ENCODE data around the gene NMT2. TPM values are rescaled to one million over a fixed set of nuclear protein-coding genes. Genes with fewer than 3 reads are reported as not detected.

The NMT2 gene
- total and polyA plus RNA-seq, 2 of the 4 experiments (the other 2 are of a cell fraction) = 18.7 to 41.0 TPM

DNA sequence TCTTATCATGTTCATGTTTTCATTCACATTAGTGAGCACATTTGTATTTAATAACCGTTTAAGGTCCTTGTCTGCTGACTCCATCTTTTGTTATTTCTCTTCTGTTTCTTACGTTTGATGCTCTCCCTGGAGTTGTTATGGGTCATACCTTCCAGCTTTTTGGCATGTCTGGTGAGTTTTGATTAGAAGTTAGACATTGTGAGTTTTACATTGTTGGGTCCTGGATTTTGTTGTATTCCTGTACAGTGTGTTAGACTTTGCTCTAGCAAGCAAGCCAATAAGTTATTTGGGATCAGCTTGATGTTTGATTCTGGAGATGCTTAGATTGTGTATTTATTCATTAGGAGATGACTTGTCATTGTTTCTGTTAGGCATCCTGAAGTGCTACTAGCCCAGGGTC is 107.9 kb downstream of the NMT2 start:
- Histone ChIP-seq H4K5ac (ENCODE audit: low read depth, low read length) (no peak overlapping the region), H3K27me3 (ENCODE audit: control insufficient read depth, insufficient read depth, low read length) (no peaks in the 10 kb centered on the region; the same call in 1 of the 2 replicates), H2AK5ac (ENCODE audit: low read depth, low read length) (no peak overlapping the region), H2AK9ac (replicated peaks; ENCODE audit: low read depth, low read length, poor library complexity) (no peak overlapping the region), H4K91ac (ENCODE audit: insufficient read depth, low read depth, low read length) (no peak overlapping the region), H2AFZ (replicated peaks; ENCODE audit: low read length, poor library complexity) (no peak overlapping the region), H2BK120ac (ENCODE audit: low read depth, low read length) (no peak overlapping the region), H3K9ac (ENCODE audit: low read depth, low read length) (no peak overlapping the region), H3K56ac (ENCODE audit: extremely low read depth, insufficient read depth, low read length) (no peak overlapping the region), H3K14ac (replicated peaks; ENCODE audit: low read depth, low read length) (no peak overlapping the region), H3K4me2 (ENCODE audit: low read depth, low read length) (no peak overlapping the region), H2BK15ac (ENCODE audit: low read depth, low read length) (no peak overlapping the region), H3K4ac (ENCODE audit: low read depth, low read length) (no peak overlapping the region), H2BK5ac (ENCODE audit: low read depth, low read length, poor library complexity, severe bottlenecking) (no peak overlapping the region), H3K4me1 (ENCODE audit: control insufficient read depth, insufficient read depth, low read length) (no peaks in the 10 kb centered on the region), H3K9me1 (ENCODE audit: insufficient read depth, low read length) (no peaks in the 10 kb centered on the region), H3K79me1 (ENCODE audit: low read depth in 1 of 2, low read length in 2 of 2) (no peaks in the 10 kb centered on the region), H3K9me3 (ENCODE audit: control insufficient read depth, insufficient read depth, low read length) (peaks cover 12% of the 10 kb centered on the region), H3K23ac (ENCODE audit: low read depth, low read length) (no peak overlapping the region), H3K36me3 (ENCODE audit: control insufficient read depth, insufficient read depth, low read length) (no peaks in the 10 kb centered on the region), H3K18ac (ENCODE audit: low read depth, low read length) (no peak overlapping the region), H3K4me3 (ENCODE audit: insufficient read depth, low read depth, low read length) (no peak overlapping the region), H3K27ac (ENCODE audit: insufficient read depth, low read length) (no peak overlapping the region), H4K8ac (ENCODE audit: low read depth in 2 of 2, low read length in 2 of 2) (no peak overlapping the region), H2BK20ac (ENCODE audit: low read depth, low read length) (no peak overlapping the region), H4K20me1 (ENCODE audit: insufficient read depth, low read length) (no peaks in the 10 kb centered on the region)
- BruUV-seq (replicated peaks) = no TSS peak
- dilution Hi-C loops (cut with HindIII; ENCODE audit: low sequenced_read_pairs, unreplicated experiment) (no loop called here), intact Hi-C loops (cut with micrococcal nuclease) (no loop called here), in situ Hi-C loops (cut with MboI; ENCODE audit: low sequenced_read_pairs) (no loop called here)
- ChIA-PET CTCF (no interaction called here), POLR2A (ENCODE audit: unreplicated experiment) (no interaction called here)
- DNase-seq (no peak), ATAC-seq (ENCODE audit: low read depth) (no peak)
- TF ChIP-seq CHD1 (IDR thresholded peaks at IDR 0.05; ENCODE audit: low read depth, low read length) (no peak), ELK1 (IDR thresholded peaks at IDR 0.05; ENCODE audit: borderline replicate concordance, low read depth, low read length) (no peak), RAD21 (IDR thresholded peaks at IDR 0.05; ENCODE audit: low read length) (no peak), MAZ (IDR thresholded peaks at IDR 0.05; ENCODE audit: borderline replicate concordance, low read depth, low read length) (no peak), CEBPB (IDR thresholded peaks at IDR 0.05; ENCODE audit: low read depth, low read length) (no peak), RFX5 (IDR thresholded peaks at IDR 0.05; ENCODE audit: low read depth, low read length) (no peak), BHLHE40 (IDR thresholded peaks at IDR 0.05; ENCODE audit: low read depth, low read length) (no peak), NFE2L2 (IDR thresholded peaks at IDR 0.05; ENCODE audit: low read depth, low read length) (no peak), RCOR1 (IDR thresholded peaks at IDR 0.05; ENCODE audit: insufficient replicate concordance, low read length) (no peak)
- TF ChIP-seq, protein P1, sequence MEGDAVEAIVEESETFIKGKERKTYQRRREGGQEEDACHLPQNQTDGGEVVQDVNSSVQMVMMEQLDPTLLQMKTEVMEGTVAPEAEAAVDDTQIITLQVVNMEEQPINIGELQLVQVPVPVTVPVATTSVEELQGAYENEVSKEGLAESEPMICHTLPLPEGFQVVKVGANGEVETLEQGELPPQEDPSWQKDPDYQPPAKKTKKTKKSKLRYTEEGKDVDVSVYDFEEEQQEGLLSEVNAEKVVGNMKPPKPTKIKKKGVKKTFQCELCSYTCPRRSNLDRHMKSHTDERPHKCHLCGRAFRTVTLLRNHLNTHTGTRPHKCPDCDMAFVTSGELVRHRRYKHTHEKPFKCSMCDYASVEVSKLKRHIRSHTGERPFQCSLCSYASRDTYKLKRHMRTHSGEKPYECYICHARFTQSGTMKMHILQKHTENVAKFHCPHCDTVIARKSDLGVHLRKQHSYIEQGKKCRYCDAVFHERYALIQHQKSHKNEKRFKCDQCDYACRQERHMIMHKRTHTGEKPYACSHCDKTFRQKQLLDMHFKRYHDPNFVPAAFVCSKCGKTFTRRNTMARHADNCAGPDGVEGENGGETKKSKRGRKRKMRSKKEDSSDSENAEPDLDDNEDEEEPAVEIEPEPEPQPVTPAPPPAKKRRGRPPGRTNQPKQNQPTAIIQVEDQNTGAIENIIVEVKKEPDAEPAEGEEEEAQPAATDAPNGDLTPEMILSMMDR (conservative IDR thresholded peaks at IDR 0.05; ENCODE audit: low read depth, low read length) = no peak
- no CpG with 5 or more reads among the region's 2 CpGs for WGBS, 2 experiments (ENCODE audit: extremely low coverage in 2 of 2, insufficient read length in 1 of 2)
